Gastroesophageal sphincter (tissue), 4 donors: ENCODE results near the gene IRF6. TPM values are rescaled to one million over a fixed set of nuclear protein-coding genes. Genes with fewer than 3 reads are reported as not detected.

Experiments
- ATAC-seq: fragments of 150-250 bp; one replicate; pipeline ENCODE4 v1.9.1; 2016; ENCODE audit warnings: mild to moderate bottlenecking, moderate library complexity
- H3K27ac ChIP-seq, 4 donors: fragments of 200-600 bp; sonication (generic) in 3 of 4; 1 replicate in 3 of 4; 2 replicates in 1 of 4; pipeline ENCODE4 v1.5.1; 2016 to 2019
- H3K27me3 ChIP-seq: fragments of 200-600 bp; sonication (generic); one replicate; pipeline ENCODE4 v1.5.1; 2019
- H3K36me3 ChIP-seq, 2 donors: fragments of 200-600 bp; sonication (generic); one replicate each; pipeline ENCODE4 v1.5.1; 2019; ENCODE audit warnings: control low read depth in 1 of 2
- H3K4me1 ChIP-seq, 3 donors: fragments of 200-600 bp; sonication (generic); 1 replicate in 2 of 3; 2 replicates in 1 of 3; pipeline ENCODE4 v1.5.1; 2016 to 2019; ENCODE audit warnings: control low read depth in 2 of 3
- H3K4me3 ChIP-seq, 2 donors: fragments of 200-600 bp; sonication (generic); one replicate each; pipeline ENCODE4 v1.5.1; 2019; ENCODE audit warnings: mild to moderate bottlenecking in 1 of 2, moderate library complexity in 1 of 2
- H3K9me3 ChIP-seq, 3 donors: fragments of 200-600 bp; sonication (generic); one replicate each; pipeline ENCODE4 v1.5.1; 2017 to 2019; ENCODE audit warnings: control low read depth in 2 of 3
- EP300 ChIP-seq: sonication (generic); formaldehyde crosslinking; IDR thresholded peaks from one replicate; pipeline ENCODE4 v1.6.1; 2017; ENCODE audit warnings: antibody characterized with exemption, mild to moderate bottlenecking
- POLR2A ChIP-seq, 2 donors: fragments of 450-650 bp; IDR thresholded peaks; one replicate each; pipeline ENCODE4 v1.6.1; 2017; ENCODE audit warnings: antibody characterized with exemption in 2 of 2, mild to moderate bottlenecking in 2 of 2, moderate library complexity in 1 of 2
- POLR2AphosphoS5 ChIP-seq: sonication (generic); formaldehyde crosslinking; IDR thresholded peaks from one replicate; pipeline ENCODE4 v1.6.1; 2017; ENCODE audit warnings: antibody characterized with exemption
- WGBS, 2 donors: methylation state at CpG; one replicate each; pipeline ENCODE4 v1.1.5; 2018; ENCODE audit warnings: low coverage in 1 of 2; 5-methylcytosine and 5-hydroxymethylcytosine counted together
- total RNA-seq, 4 donors: library from RNA; depleted of rRNA; stranded (reverse); fragments of >200 nt; gene quantifications; one replicate each; pipeline ENCODE4 v1.1.0, GENCODE V29; 2016
- TF ChIP-seq, protein P1 (sequence below), 4 experiments: fragments of 200-600 bp in 2 of 4; fragments of 450-650 bp in 2 of 4; sonication (generic) in 1 of 4; IDR thresholded peaks; one replicate each; pipeline ENCODE4 v1.5.1; 2017 to 2019; ENCODE audit warnings: antibody characterized with exemption in 4 of 4, mild to moderate bottlenecking in 2 of 4, moderate library complexity in 2 of 4

IRF6 gene
- total RNA-seq, 4 donors from 2014 or later: 1.2 to 6.8 (median 2.8) TPM

GRCh38 chr1:209830722-209831121 lies 24.8 kb upstream of the IRF6 start:
- Histone ChIP-seq H3K9me3 (no peaks in the 10 kb centered on the region), H3K27ac (no peak overlapping the region), H3K36me3 (peaks cover 0 to 51% of the 10 kb centered on the region in 2 donors), H3K4me1 (peaks cover 0 to 24% (median 9%) of the 10 kb centered on the region in 3 donors), H3K27me3 (no peaks in the 10 kb centered on the region), H3K4me3 (no peak overlapping the region)
- WGBS, 2 donors: 90 to 93% methylated on average over 3 of the region's 3 CpGs
- no peak for ATAC-seq
- no peak for TF ChIP-seq EP300
- TF ChIP-seq POLR2A (IDR thresholded peaks at IDR 0.05): no peak
- no peak for TF ChIP-seq POLR2AphosphoS5
- TF ChIP-seq, protein P1, sequence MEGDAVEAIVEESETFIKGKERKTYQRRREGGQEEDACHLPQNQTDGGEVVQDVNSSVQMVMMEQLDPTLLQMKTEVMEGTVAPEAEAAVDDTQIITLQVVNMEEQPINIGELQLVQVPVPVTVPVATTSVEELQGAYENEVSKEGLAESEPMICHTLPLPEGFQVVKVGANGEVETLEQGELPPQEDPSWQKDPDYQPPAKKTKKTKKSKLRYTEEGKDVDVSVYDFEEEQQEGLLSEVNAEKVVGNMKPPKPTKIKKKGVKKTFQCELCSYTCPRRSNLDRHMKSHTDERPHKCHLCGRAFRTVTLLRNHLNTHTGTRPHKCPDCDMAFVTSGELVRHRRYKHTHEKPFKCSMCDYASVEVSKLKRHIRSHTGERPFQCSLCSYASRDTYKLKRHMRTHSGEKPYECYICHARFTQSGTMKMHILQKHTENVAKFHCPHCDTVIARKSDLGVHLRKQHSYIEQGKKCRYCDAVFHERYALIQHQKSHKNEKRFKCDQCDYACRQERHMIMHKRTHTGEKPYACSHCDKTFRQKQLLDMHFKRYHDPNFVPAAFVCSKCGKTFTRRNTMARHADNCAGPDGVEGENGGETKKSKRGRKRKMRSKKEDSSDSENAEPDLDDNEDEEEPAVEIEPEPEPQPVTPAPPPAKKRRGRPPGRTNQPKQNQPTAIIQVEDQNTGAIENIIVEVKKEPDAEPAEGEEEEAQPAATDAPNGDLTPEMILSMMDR (IDR thresholded peaks at IDR 0.05): no peak

GRCh38 chr1:209829716-209830115 lies 23.8 kb upstream of the IRF6 start:
- Histone ChIP-seq H3K27ac (no peak overlapping the region), H3K27me3 (no peaks in the 10 kb centered on the region), H3K36me3 (peaks cover 0 to 41% of the 10 kb centered on the region in 2 donors), H3K9me3 (no peaks in the 10 kb centered on the region), H3K4me1 (peaks cover 0 to 24% (median 9%) of the 10 kb centered on the region in 3 donors), H3K4me3 (no peak overlapping the region)
- ATAC-seq: no peak
- TF ChIP-seq POLR2AphosphoS5 (no peak), POLR2A (IDR thresholded peaks at IDR 0.05) (no peak), EP300 (no peak)
- TF ChIP-seq, protein P1 (IDR thresholded peaks at IDR 0.05): no peak
- 73% methylated on average over 2 of the region's 2 CpGs; no CpG with 5 or more reads in 1 of the 2 donors for WGBS, 2 donors

DNA sequence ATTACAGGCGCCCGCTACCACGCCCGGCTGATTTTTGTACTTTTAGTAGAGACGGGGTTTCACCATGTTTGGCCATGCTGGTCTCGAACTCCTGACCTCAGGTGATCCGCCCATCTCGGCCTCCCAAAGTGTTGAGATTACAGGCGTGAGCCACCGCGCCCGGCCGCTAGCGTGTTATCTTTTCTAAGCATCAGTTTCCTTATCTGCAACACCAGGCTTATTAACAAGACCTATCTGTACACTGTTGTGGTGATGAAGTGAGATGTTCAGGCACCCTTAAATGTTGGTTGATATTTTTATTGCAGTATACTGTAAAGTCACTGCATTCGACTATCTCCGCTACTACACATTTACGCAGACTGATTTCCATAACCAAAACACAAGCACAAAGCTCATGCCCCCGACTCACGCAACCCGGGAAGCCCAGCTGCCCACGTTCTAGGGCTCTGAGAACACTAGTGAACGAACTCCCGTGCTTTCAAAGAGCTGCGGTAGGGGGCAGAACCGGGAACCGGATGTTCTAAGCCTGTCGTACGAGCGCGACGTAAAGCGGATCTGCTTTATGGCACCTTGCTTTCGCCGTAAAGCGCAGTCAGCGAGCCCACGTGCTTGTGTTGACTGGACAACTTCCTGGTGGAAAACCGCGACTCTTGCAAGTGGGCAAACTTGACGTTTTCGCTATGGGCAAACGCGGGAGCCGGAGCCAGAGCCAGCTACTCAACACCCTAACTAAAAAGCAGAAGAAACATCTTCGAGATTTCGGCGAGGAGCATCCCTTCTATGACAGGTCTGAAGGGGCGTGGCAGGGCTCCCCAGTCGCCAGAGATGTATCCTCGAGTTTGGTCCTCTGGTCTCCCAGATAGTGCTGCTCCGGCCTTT lies 21.7 kb upstream of the IRF6 start, which contains the start of gene UTP25:
UTP25 (plus strand) TSS at position 589 of the 879 bp plus-strand sequence; CDS start at position 681, 92 bp downstream.
- peaks cover 0 to 20% of the 10 kb centered on the region in 2 donors for H3K36me3 ChIP-seq
- no peaks in the 10 kb centered on the region for H3K9me3 ChIP-seq
- H3K4me1 ChIP-seq: peaks cover 0 to 32% (median 9%) of the 10 kb centered on the region in 3 donors
- peak within 1 kb of the TSS; percentile 29 to 78 (median 75) for H3K27ac ChIP-seq
- TF ChIP-seq, protein P1 (IDR thresholded peaks at IDR 0.05): peak; percentile 46 to 86 (median 75)
- TF ChIP-seq EP300 (no peak), POLR2A (IDR thresholded peaks at IDR 0.05) (peak in 1 of 2 donors; percentile 22), POLR2AphosphoS5 (peak; percentile 70)
- H3K27me3 ChIP-seq: no peaks in the 10 kb centered on the region
- ATAC-seq: peak; percentile 94
- WGBS, 2 donors: 17 to 41% methylated on average over 10 to 32 of the region's 51 CpGs
- H3K4me3 ChIP-seq: peak within 1 kb of the TSS; percentile 77 to 82

DNA sequence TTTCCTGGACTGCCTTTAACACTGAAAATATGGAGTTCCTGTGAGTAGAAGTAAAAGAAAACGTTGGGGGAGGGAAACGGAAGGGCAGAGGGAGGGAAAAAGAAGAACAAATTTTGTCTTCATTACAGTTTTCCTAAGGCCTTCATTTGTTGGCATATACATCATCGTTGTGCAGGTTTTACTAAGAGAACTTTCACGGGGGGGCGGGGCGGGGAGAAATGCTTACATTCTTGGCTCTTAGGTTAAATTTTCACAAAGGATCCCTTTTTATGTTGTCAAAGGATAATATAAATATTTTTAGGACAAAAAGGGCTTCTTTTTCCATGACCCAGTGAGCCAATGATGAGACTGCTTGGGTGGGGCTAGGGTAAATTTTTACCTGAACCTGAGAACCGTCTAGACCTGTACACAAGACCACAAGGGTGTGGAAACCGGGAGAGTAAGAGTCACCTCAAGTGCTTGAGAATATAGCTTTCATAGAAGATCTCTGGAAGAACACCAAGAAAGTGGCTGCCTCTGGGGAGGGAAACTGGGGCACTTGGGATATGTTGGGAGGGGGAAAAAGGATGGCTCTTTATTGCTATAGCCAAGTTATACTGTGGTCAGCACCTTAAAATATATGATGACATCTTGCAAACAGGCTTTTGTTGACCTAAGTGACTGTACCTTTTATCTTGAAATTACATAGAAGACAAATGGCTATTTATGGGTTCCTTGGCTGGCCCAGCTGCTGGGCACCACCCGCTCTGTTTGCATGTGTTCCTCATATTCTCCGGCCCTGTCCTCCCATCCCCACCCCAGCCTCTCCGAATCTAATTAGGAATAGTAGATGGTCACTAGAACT lies 19.9 kb upstream of the IRF6 start:
- TF ChIP-seq, protein P1 (IDR thresholded peaks at IDR 0.05): no peak
- TF ChIP-seq POLR2AphosphoS5: no peak
- TF ChIP-seq EP300: no peak
- no peak for TF ChIP-seq POLR2A (IDR thresholded peaks at IDR 0.05)
- Histone ChIP-seq H3K9me3 (no peaks in the 10 kb centered on the region), H3K4me3 (no peak overlapping the region), H3K27me3 (peaks cover 6% of the 10 kb centered on the region), H3K4me1 (peaks cover 0 to 32% (median 9%) of the 10 kb centered on the region in 3 donors), H3K27ac (no peak overlapping the region), H3K36me3 (peaks cover 0 to 2% of the 10 kb centered on the region in 2 donors)
- WGBS, 2 donors: 40 to 67% methylated on average over 2 to 10 of the region's 11 CpGs
- ATAC-seq: no peak
